A549 (cell line): ENCODE data around the gene ZSCAN18. TPM values are rescaled to one million over a fixed set of nuclear protein-coding genes. Genes with fewer than 3 reads are reported as not detected.

Experiments used
- ATAC-seq, 2 experiments: fragments of 200-7000 bp in 1 of 2; fragments of >200 bp in 1 of 2; cut with Nextera tagmentation in 1 of 2; cut with Tn5 transposase in 1 of 2; 3 replicates each; pipeline versions ENCODE4 v1.8.0 to v1.9.1; 2018 to 2020; ENCODE audit warnings: mild to moderate bottlenecking in 1 of 2, moderate library complexity in 1 of 2
- CTCF ChIA-PET: fragments of 300-600 bp; sonication (Branson Sonifier 250); formaldehyde crosslinking; extraction: SDS; loops from one replicate; lab custom pipeline; 2021; ENCODE audit warnings: antibody characterized with exemption, inconsistent platforms; lab: Yijun Ruan, JAX
- POLR2A ChIA-PET: fragments of 350-600 bp; formaldehyde crosslinking; extraction: SDS; loops from one replicate; lab custom pipeline; 2021; ENCODE audit warnings: antibody characterized with exemption, inconsistent platforms; lab: Yijun Ruan, JAX
- DNase-seq, 2 experiments: peaks; one replicate each; pipeline versions ENCODE4 v3.0.0 to v3.0.0-alpha.2; 2011 to 2016; ENCODE audit warnings: low read depth in 1 of 2, low spot score in 1 of 2
- FAIRE-seq: peaks from 2 replicates; lab custom pipeline; 2011; peaks lifted over from hg19 to GRCh38; lab: Jason Lieb, UNC
- H3K27ac ChIP-seq, 2 experiments: fragments of >200 bp; sonication (Bioruptor Twin); formaldehyde crosslinking; 3 replicates each; pipeline ENCODE4 v1.5.1; 2016 to 2017
- H3K4me1 ChIP-seq: fragments of >200 bp; sonication (Bioruptor Twin); formaldehyde crosslinking; 3 replicates; pipeline ENCODE4 v1.6.1; 2016
- H3K4me2 ChIP-seq: fragments of >200 bp; sonication (Bioruptor Twin); formaldehyde crosslinking; 3 replicates; pipeline ENCODE4 v1.6.1; 2016
- H3K4me3 ChIP-seq: fragments of >200 bp; sonication (Bioruptor Twin); formaldehyde crosslinking; 3 replicates; pipeline ENCODE4 v1.5.1; 2016
- H3K9me3 ChIP-seq: fragments of >200 bp; sonication (Bioruptor Twin); formaldehyde crosslinking; 3 replicates; pipeline ENCODE4 v1.6.1; 2016
- BCL3 ChIP-seq: fragments of >200 bp; sonication (Bioruptor Twin); formaldehyde crosslinking; IDR thresholded peaks from 3 replicates; pipeline ENCODE4 v1.6.1; 2016
- CBX8 ChIP-seq: fragments of 200-600 bp; sonication (generic); IDR thresholded peaks from 2 replicates; pipeline ENCODE4 v1.6.1; 2016
- CEBPB ChIP-seq, 2 experiments: fragments of >200 bp in 1 of 2; sonication (Bioruptor Twin) in 1 of 2; formaldehyde crosslinking in 1 of 2; IDR thresholded peaks; 2 replicates each; pipeline ENCODE4 v1.6.1; 2012 to 2016
- CHD2 ChIP-seq: fragments of 150-350 bp; IDR thresholded peaks from 2 replicates; pipeline ENCODE4 v1.6.1; 2014; ENCODE audit warnings: low read length; ENCODE audit not compliant: partially characterized antibody
- CHD4 ChIP-seq: fragments of 200-600 bp; sonication (generic); IDR thresholded peaks from 2 replicates; pipeline ENCODE4 v1.6.1; 2016; ENCODE audit warnings: antibody characterized with exemption, mild to moderate bottlenecking, borderline replicate concordance
- ESRRA ChIP-seq: fragments of 150-350 bp; IDR thresholded peaks from 2 replicates; pipeline ENCODE4 v1.6.1; 2014; ENCODE audit warnings: mild to moderate bottlenecking, low read length, borderline replicate concordance
- FOSL2 ChIP-seq, 2 experiments: fragments of 450-650 bp in 1 of 2; fragments of >200 bp in 1 of 2; sonication (Bioruptor Twin) in 1 of 2; formaldehyde crosslinking; IDR thresholded peaks; 2 replicates each; pipeline versions ENCODE4 v1.5.0 to v1.6.1; 2016 to 2020; ENCODE audit warnings: mild to moderate bottlenecking in 1 of 2, moderate library complexity in 1 of 2
- FOXS1 ChIP-seq: fragments of 250-450 bp; sonication (Bioruptor Pico); IDR thresholded peaks from 2 replicates; pipeline ENCODE4 v1.5.0; 2020; ENCODE audit warnings: mild to moderate bottlenecking, moderate library complexity
- HDAC2 ChIP-seq: fragments of 200-600 bp; sonication (generic); IDR thresholded peaks from 2 replicates; pipeline ENCODE4 v1.6.1; 2016
- HOXA7 ChIP-seq: fragments of 250-450 bp; sonication (Bioruptor Pico); IDR thresholded peaks from 2 replicates; pipeline ENCODE4 v1.5.0; 2020; ENCODE audit warnings: mild to moderate bottlenecking, moderate library complexity
- HOXB13 ChIP-seq: fragments of 250-450 bp; sonication (Bioruptor Pico); IDR thresholded peaks from 2 replicates; pipeline ENCODE4 v1.5.0; 2020; ENCODE audit warnings: low read depth, mild to moderate bottlenecking, moderate library complexity
- HOXB5 ChIP-seq: fragments of 250-450 bp; sonication (Bioruptor Pico); IDR thresholded peaks from 2 replicates; pipeline ENCODE4 v1.5.0; 2020; ENCODE audit warnings: mild to moderate bottlenecking, moderate library complexity
- KDM5A ChIP-seq: fragments of 200-600 bp; sonication (generic); IDR thresholded peaks from 2 replicates; pipeline ENCODE4 v1.6.1; 2016; ENCODE audit warnings: antibody characterized with exemption, mild to moderate bottlenecking
- MAFK ChIP-seq: fragments of 450-650 bp; IDR thresholded peaks from 2 replicates; pipeline ENCODE4 v1.6.1; 2014; ENCODE audit not compliant: partially characterized antibody
- MAX ChIP-seq: IDR thresholded peaks from 2 replicates; pipeline ENCODE4 v1.6.1; 2012
- MAZ ChIP-seq: fragments of 150-350 bp; IDR thresholded peaks from 2 replicates; pipeline ENCODE4 v1.6.1; 2014; ENCODE audit warnings: antibody characterized with exemption, low read depth, low read length, borderline replicate concordance
- NPAS2 ChIP-seq: fragments of 250-450 bp; sonication (Bioruptor Pico); IDR thresholded peaks from 2 replicates; pipeline ENCODE4 v1.8.0; 2022; ENCODE audit warnings: mild to moderate bottlenecking, moderate library complexity, borderline replicate concordance
- NR3C1 ChIP-seq: fragments of >200 bp; sonication (Bioruptor Twin); formaldehyde crosslinking; IDR thresholded peaks from 3 replicates; pipeline ENCODE4 v1.6.1; 2017
- PHF8 ChIP-seq: fragments of 200-600 bp; sonication (generic); IDR thresholded peaks from 2 replicates; pipeline ENCODE4 v1.6.1; 2016; ENCODE audit warnings: low read depth, mild to moderate bottlenecking, antibody characterized with exemption, moderate library complexity, borderline replicate concordance
- POLR2AphosphoS2 ChIP-seq: conservative IDR thresholded peaks from 2 replicates; pipeline ENCODE4 v1.6.1; 2012; ENCODE audit warnings: low read length, improper control_type of control experiment, inconsistent platforms
- RAD21 ChIP-seq, 2 experiments: fragments of >200 bp in 1 of 2; sonication (Bioruptor Twin) in 1 of 2; formaldehyde crosslinking in 1 of 2; IDR thresholded peaks in 1 of 2; conservative IDR thresholded peaks in 1 of 2; 2 replicates in 1 of 2; 3 replicates in 1 of 2; pipeline ENCODE4 v1.6.1; 2012 to 2018; ENCODE audit warnings: inconsistent platforms in 1 of 2
- RARB ChIP-seq: fragments of 250-450 bp; sonication (Bioruptor Pico); IDR thresholded peaks from 2 replicates; pipeline ENCODE4 v1.8.0; 2021; ENCODE audit warnings: mild to moderate bottlenecking, moderate library complexity
- RCOR1 ChIP-seq: fragments of 150-350 bp; IDR thresholded peaks from 2 replicates; pipeline ENCODE4 v1.6.1; 2014; ENCODE audit warnings: antibody characterized with exemption, low read length, low read depth
- RNF2 ChIP-seq: fragments of 200-600 bp; sonication (generic); IDR thresholded peaks from 2 replicates; pipeline ENCODE4 v1.6.1; 2016; ENCODE audit warnings: low read depth, mild to moderate bottlenecking, antibody characterized with exemption, moderate library complexity, borderline replicate concordance
- SMC3 ChIP-seq: fragments of >200 bp; sonication (Bioruptor Twin); formaldehyde crosslinking; IDR thresholded peaks from 3 replicates; pipeline ENCODE4 v1.6.1; 2018; ENCODE audit warnings: inconsistent platforms
- SREBF2 ChIP-seq: fragments of 450-650 bp; IDR thresholded peaks from 2 replicates; pipeline ENCODE4 v1.6.1; 2014; ENCODE audit warnings: mild to moderate bottlenecking, moderate library complexity
- TFCP2L1 ChIP-seq: fragments of 250-450 bp; sonication (Bioruptor Pico); IDR thresholded peaks from 2 replicates; pipeline ENCODE4 v1.5.0; 2021; ENCODE audit warnings: mild to moderate bottlenecking
- TP53 ChIP-seq: fragments of 250-450 bp; sonication (Bioruptor Pico); IDR thresholded peaks from 2 replicates; pipeline ENCODE4 v1.5.0; 2021; ENCODE audit warnings: mild to moderate bottlenecking, moderate library complexity
- ZC3H11A ChIP-seq: fragments of 450-650 bp; IDR thresholded peaks from 2 replicates; pipeline ENCODE4 v1.6.1; 2014; ENCODE audit warnings: antibody characterized with exemption, mild to moderate bottlenecking
- ZFP36 ChIP-seq: fragments of 450-650 bp; IDR thresholded peaks from 2 replicates; pipeline ENCODE4 v1.6.1; 2014; ENCODE audit warnings: borderline replicate concordance; ENCODE audit not compliant: partially characterized antibody
- WGBS: methylation state at CpG from one replicate; pipeline ENCODE4 v1.1.6; 2017; ENCODE audit errors: missing lambda C conversion rate; 5-methylcytosine and 5-hydroxymethylcytosine counted together
- polyA plus RNA-seq, 4 experiments: library from polyadenylated mRNA; depleted of rRNA in 3 of 4; stranded (reverse); fragments of >200 nt; fragmentation: RNase III in 1 of 4; extraction: RNeasy Plus Mini Kit Qiagen cat#74134 plus additional on column Dnase treatment in 1 of 4; gene quantifications; 2 replicates in 3 of 4; 3 replicates in 1 of 4; pipeline ENCODE4 v1.2.3, GENCODE V29; 2011 to 2017
- TF ChIP-seq, protein P1 (sequence below): fragments of 150-350 bp; IDR thresholded peaks from 2 replicates; pipeline ENCODE4 v1.6.1; 2014; ENCODE audit warnings: low read depth, mild to moderate bottlenecking, low read length
- TF ChIP-seq, protein P2 (sequence below): IDR thresholded peaks from 2 replicates; pipeline ENCODE4 v1.6.1; 2012; ENCODE audit warnings: low read depth, borderline replicate concordance

ZSCAN18 gene
- polyA plus RNA-seq, 2 of the 4 experiments (the other 2 are of a cell fraction): 2.3 to 2.9 TPM

DNA sequence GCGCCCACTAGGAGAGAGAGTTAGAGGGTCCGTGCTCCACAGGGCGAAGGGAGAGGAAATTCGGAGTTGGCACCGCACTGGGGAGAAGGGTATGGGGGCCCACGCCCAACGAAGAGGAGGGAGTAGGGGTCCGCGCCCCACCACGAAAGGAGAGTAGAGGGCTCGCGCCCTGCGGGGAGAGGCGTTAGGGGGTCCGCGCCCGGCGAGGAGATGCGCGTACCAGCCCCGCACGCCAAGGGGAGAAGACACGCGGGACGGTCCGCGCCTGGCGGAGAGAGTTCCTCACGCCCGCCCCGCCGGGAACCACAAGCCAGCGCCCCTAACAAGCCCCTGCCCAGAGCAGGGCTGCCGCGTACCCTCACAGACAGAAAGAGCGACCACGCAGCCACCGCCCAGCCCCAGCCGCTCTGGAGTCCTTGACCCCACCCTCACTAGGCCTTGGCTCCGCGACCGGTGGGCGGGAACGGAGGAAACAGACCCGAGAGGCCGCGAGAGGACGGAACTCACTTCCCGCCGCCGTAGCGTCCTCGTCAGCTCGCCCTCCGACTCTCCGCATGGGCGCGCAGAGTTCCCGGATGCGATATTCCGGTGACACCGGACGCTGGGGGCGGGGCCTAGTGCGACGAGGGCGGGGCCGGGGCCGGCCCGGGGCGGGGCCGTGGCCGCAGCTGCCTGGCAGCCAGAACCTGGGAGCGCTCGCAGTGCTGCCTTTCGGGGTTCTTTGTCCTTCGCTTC, 20.0 kb upstream of the ZSCAN18 start:
- no peak for FAIRE-seq
- ChIA-PET POLR2A (no interaction called here), CTCF (no interaction called here)
- no peak overlapping the region for H3K4me2 ChIP-seq
- WGBS: 65% methylated on average over 53 of the region's 77 CpGs
- no peak overlapping the region for H3K4me3 ChIP-seq
- ATAC-seq: no peak
- no peak overlapping the region for H3K27ac ChIP-seq
- no peak for DNase-seq
- H3K4me1 ChIP-seq: no peaks in the 10 kb centered on the region
- peaks cover 88% of the 10 kb centered on the region for H3K9me3 ChIP-seq
- TF ChIP-seq ESRRA: no peak
- no peak for TF ChIP-seq CHD4
- TF ChIP-seq ZFP36: no peak
- TF ChIP-seq TP53 (CRISPR knock-in tag): no peak
- TF ChIP-seq ZC3H11A: no peak
- TF ChIP-seq POLR2AphosphoS2: no peak
- TF ChIP-seq FOXS1: no peak
- TF ChIP-seq RARB: no peak
- TF ChIP-seq RAD21 (conservative IDR thresholded peaks at IDR 0.05 in 1 of 2, IDR thresholded peaks at IDR 0.05 in 1 of 2): no peak
- no peak for TF ChIP-seq SMC3
- TF ChIP-seq MAX: no peak
- TF ChIP-seq NPAS2 (CRISPR knock-in tag): no peak
- no peak for TF ChIP-seq PHF8
- no peak for TF ChIP-seq TFCP2L1 (CRISPR knock-in tag)
- TF ChIP-seq CBX8: no peak
- TF ChIP-seq BCL3: no peak
- TF ChIP-seq, protein P1, sequence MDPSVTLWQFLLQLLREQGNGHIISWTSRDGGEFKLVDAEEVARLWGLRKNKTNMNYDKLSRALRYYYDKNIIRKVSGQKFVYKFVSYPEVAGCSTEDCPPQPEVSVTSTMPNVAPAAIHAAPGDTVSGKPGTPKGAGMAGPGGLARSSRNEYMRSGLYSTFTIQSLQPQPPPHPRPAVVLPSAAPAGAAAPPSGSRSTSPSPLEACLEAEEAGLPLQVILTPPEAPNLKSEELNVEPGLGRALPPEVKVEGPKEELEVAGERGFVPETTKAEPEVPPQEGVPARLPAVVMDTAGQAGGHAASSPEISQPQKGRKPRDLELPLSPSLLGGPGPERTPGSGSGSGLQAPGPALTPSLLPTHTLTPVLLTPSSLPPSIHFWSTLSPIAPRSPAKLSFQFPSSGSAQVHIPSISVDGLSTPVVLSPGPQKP: no peak
- TF ChIP-seq HOXA7: no peak
- TF ChIP-seq NR3C1: no peak

DNA sequence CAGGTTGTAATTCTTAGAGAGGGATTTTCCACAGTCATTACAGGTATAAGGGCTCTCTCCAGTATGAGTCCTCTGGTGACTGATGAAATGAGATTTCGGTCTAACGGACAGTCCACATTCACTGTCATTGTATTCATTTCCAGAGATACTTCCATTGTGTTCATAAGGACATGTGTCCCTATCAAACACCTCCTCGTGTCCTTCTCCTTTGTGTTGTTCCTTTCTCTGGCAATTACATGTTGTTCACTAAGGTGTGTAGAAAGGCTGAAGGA, 10.5 kb upstream of the ZSCAN18 start:
- Histone ChIP-seq H3K4me2 (no peak overlapping the region), H3K27ac (no peak overlapping the region), H3K4me1 (no peaks in the 10 kb centered on the region), H3K4me3 (no peak overlapping the region), H3K9me3 (peaks cover 87% of the 10 kb centered on the region)
- no peak for TF ChIP-seq RCOR1
- TF ChIP-seq CHD2: no peak
- no peak for TF ChIP-seq NR3C1
- no peak for TF ChIP-seq CEBPB (IDR thresholded peaks at IDR 0.05)
- TF ChIP-seq MAFK: no peak
- no peak for TF ChIP-seq MAZ
- TF ChIP-seq RNF2: no peak
- TF ChIP-seq, protein P2, sequence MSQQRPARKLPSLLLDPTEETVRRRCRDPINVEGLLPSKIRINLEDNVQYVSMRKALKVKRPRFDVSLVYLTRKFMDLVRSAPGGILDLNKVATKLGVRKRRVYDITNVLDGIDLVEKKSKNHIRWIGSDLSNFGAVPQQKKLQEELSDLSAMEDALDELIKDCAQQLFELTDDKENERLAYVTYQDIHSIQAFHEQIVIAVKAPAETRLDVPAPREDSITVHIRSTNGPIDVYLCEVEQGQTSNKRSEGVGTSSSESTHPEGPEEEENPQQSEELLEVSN: no peak
- TF ChIP-seq CBX8: no peak
- no peak for TF ChIP-seq HOXB13 (CRISPR knock-in tag)
- TF ChIP-seq HDAC2: no peak
- no peak for TF ChIP-seq HOXB5
- no peak for TF ChIP-seq PHF8
- TF ChIP-seq KDM5A: no peak
- no peak for TF ChIP-seq TFCP2L1 (CRISPR knock-in tag)
- TF ChIP-seq SREBF2: no peak
- TF ChIP-seq FOSL2 (IDR thresholded peaks at IDR 0.05): no peak
- TF ChIP-seq FOSL2 (CRISPR knock-in tag; IDR thresholded peaks at IDR 0.05): no peak
- no peak for DNase-seq
- CTCF ChIA-PET: interaction anchor here (1.9 kb wide), 1 partner anchor 8 kb away, joined by 5 read pairs; no protein-coding TSS in a partner anchor
- POLR2A ChIA-PET: no interaction called here
- FAIRE-seq: peak; percentile 39
- WGBS: 46% methylated on average over 3 of the region's 3 CpGs
- ATAC-seq: no peak
